ENCODE results near the gene EVI5L. TPM values are rescaled to one million over a fixed set of nuclear protein-coding genes. Genes with fewer than 3 reads are reported as not detected.

Gene EVI5L
- polyA plus RNA-seq, 4 donors = 2.9 to 8.4 (median 5.6) TPM

DNA sequence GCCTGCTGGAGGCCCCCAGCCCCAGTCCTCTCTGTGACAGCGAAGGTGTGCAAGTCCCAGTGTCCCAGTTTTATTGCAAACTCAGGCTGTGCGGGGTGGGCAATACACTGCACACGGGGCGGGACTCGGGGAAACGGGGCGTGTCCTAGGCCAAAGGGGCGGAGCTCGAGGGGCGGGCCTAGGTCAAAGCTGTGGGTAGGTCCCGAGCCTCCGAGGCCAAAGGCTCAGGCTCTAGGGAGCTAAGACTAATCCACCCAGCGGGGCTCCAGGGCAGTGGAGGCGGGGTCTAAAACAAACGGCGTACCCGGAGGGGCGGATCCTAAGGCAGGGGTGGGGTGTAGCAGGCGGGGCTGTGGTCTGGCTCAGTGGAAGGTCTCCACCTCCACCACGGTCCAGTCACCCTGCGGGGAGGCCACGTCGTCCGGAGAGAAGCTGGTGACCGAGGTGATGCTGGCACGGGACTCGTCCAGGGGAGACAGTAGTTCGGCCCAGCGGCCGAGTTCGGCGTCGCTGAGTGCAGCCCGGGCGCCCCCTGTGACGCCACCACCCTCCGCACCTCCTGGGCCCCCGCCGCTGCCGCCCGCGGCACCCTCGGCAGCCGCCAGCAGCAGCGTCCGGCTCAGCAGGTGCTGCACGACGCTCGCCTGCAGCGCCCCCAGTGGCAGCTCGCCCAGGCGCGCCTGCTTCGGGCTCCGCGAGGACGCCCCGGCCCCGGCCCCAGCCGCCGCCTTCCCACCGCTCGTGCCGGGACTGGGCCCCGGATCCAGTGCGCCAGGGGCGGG is 38.8 kb downstream of the EVI5L start:
- peak; percentile 78 to 95 for DNase-seq
- Histone ChIP-seq H3K27me3 (ENCODE audit: control insufficient read depth in 3 of 3, insufficient read depth in 3 of 3, low read length in 3 of 3) (peaks cover 6 to 59% (median 12%) of the 10 kb centered on the region in 3 donors), H3K9me3 (ENCODE audit: control insufficient read depth in 2 of 2, insufficient read depth in 1 of 2, low read depth in 1 of 2, low read length in 1 of 2) (peaks cover 0 to 2% of the 10 kb centered on the region in 2 donors), H3K4me3 (ENCODE audit: low read depth in 1 of 3, low read length in 3 of 3) (peak overlapping the region; percentile 21 to 39 (median 34)), H3K36me3 (ENCODE audit: control insufficient read depth in 3 of 3, insufficient read depth in 2 of 3, low read depth in 1 of 3, low read length in 3 of 3) (peaks cover 0 to 1% (median 0%) of the 10 kb centered on the region in 3 donors), H3K27ac (ENCODE audit: low read depth in 1 of 3, low read length in 2 of 3) (peak overlapping the region in 2 of 3 donors; percentile 84 to 86), H3K4me1 (ENCODE audit: control insufficient read depth in 3 of 3, insufficient read depth in 2 of 3, low read depth in 1 of 3, low read length in 2 of 3) (peaks cover 0 to 17% (median 3%) of the 10 kb centered on the region in 3 donors)
- no peak for FAIRE-seq
- WGBS, 3 donors = 0 to 2% (median 1%) methylated on average over 31 to 67 of the region's 67 CpGs

GRCh38 chr19:7869453-7869909 is 39.5 kb downstream of the EVI5L start:
- Histone ChIP-seq H3K36me3 (ENCODE audit: control insufficient read depth in 3 of 3, insufficient read depth in 2 of 3, low read depth in 1 of 3, low read length in 3 of 3) (no peaks in the 10 kb centered on the region), H3K4me1 (ENCODE audit: control insufficient read depth in 3 of 3, insufficient read depth in 2 of 3, low read depth in 1 of 3, low read length in 2 of 3) (peaks cover 0 to 19% (median 3%) of the 10 kb centered on the region in 3 donors), H3K27ac (ENCODE audit: low read depth in 1 of 3, low read length in 2 of 3) (peak overlapping the region in 2 of 3 donors; percentile 61 to 84), H3K4me3 (ENCODE audit: low read depth in 1 of 3, low read length in 3 of 3) (peak overlapping the region; percentile 21 to 34 (median 29)), H3K9me3 (ENCODE audit: control insufficient read depth in 2 of 2, insufficient read depth in 1 of 2, low read depth in 1 of 2, low read length in 1 of 2) (peaks cover 0 to 2% of the 10 kb centered on the region in 2 donors), H3K27me3 (ENCODE audit: control insufficient read depth in 3 of 3, insufficient read depth in 3 of 3, low read length in 3 of 3) (peaks cover 8 to 56% (median 13%) of the 10 kb centered on the region in 3 donors)
- 4 to 7% (median 4%) methylated on average over 21 to 47 of the region's 47 CpGs for WGBS, 3 donors
- FAIRE-seq = no peak
- DNase-seq = peak; percentile 67 to 87

GRCh38 chr19:7869910-7870511 is 40.0 kb downstream of the EVI5L start:
- H3K27ac ChIP-seq (ENCODE audit: low read depth in 1 of 3, low read length in 2 of 3) = peak overlapping the region in 1 of 3 donors; percentile 84
- DNase-seq (peak in 1 of 2 donors; percentile 46), FAIRE-seq (no peak)
- WGBS, 3 donors = 21 to 28% (median 26%) methylated on average over 12 to 30 of the region's 30 CpGs
- peaks cover 0 to 2% of the 10 kb centered on the region in 2 donors for H3K9me3 ChIP-seq (ENCODE audit: control insufficient read depth in 2 of 2, insufficient read depth in 1 of 2, low read depth in 1 of 2, low read length in 1 of 2)
- peaks cover 7 to 56% (median 17%) of the 10 kb centered on the region in 3 donors for H3K27me3 ChIP-seq (ENCODE audit: control insufficient read depth in 3 of 3, insufficient read depth in 3 of 3, low read length in 3 of 3)
- H3K4me3 ChIP-seq (ENCODE audit: low read depth in 1 of 3, low read length in 3 of 3) = peak overlapping the region in 1 of 3 donors; percentile 34
- H3K36me3 ChIP-seq (ENCODE audit: control insufficient read depth in 3 of 3, insufficient read depth in 2 of 3, low read depth in 1 of 3, low read length in 3 of 3) = no peaks in the 10 kb centered on the region
- H3K4me1 ChIP-seq (ENCODE audit: control insufficient read depth in 3 of 3, insufficient read depth in 2 of 3, low read depth in 1 of 3, low read length in 2 of 3) = peaks cover 0 to 23% (median 3%) of the 10 kb centered on the region in 3 donors

DNA sequence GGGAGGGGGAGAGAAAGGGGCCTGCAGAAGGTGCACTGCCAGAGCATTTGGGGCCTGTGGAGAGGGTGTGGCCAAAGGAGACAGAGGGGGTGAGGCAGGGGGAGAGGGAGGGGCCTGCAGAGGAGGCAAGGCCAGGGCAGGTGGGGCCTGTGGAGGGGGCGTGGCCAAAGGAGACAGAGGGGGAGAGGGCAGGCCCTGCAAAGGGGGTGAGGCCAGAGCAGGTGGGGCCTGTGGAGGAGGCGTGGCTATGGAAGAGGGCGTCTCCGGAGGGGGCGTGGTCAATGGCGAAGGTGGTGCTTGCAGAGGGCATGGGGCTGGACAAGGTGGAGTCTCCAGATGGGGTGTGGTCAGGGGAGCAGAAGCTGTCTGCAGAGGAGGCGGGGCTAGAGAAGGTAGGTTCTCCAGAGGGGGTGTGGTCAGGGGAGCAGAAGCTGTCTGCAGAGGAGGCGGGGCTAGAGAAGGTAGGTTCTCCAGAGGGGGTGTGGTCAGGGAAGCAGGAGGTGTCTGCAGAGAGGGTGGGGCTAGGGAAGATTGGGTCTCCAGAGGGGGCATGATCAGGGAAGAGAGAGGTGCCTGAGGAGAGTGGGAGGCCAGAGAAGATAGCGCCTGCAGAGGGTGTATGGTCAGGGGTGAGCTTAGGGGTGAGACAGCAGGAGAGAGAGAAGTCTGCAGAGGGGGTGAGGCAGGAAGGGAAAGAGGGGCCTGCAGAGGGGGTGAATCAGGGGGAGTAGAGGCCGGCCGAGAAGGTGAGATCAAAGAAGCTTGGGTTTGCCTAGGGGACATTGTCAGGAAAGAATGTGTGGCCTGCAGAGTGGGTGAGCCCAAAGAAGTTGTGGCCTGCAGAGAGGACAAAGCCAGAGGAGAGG is 40.8 kb downstream of the EVI5L start:
- 40 to 60% (median 42%) methylated on average over 11 of the region's 11 CpGs for WGBS, 3 donors
- peak; percentile 33 to 55 for DNase-seq
- peaks cover 0 to 23% (median 3%) of the 10 kb centered on the region in 3 donors for H3K4me1 ChIP-seq (ENCODE audit: control insufficient read depth in 3 of 3, insufficient read depth in 2 of 3, low read depth in 1 of 3, low read length in 2 of 3)

DNA sequence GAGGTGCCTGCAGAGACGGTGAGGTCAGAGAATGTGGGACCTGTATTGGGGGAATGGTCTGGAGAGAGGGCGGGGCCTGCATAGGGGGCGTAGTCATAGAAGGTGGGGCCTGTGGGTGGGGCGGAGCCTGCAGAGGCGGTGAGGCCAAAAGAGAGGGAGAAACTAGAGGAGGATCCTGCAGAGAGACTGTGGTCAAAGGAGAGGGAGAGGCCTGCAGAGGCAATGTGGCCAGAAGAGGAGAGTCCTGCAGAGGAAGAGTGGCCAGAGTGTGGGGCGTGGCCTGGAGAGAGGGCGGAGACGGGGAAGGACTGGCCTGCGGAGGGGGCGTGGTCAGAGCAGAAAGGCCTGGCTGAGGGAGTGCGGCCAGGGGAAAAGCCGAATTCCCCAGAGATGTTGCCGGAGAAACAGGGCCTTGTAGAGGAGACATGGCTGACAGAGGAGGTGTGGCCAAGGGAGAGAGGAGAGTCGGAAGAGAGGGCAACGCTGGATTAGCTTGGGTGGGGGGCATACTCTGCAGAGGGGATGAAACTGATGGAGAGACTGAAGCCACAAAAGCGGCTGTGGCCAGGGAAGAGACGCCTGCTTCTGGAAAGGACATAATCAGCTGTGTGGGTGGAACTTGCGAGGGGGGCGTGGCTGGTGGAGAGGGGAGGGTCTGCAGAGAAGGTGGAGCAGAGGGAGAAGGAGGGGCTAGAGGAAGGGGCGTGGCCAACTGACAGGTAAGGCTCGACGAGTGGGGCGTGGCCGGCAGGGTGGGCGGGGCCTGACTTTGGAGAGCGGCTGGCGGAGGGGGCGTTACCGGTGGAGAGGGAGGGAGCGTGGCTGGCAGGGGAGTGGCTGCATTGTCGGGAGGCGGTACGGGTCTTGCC is 41.7 kb downstream of the EVI5L start:
- 4 to 10% (median 10%) methylated on average over 23 to 33 of the region's 33 CpGs for WGBS, 3 donors
- FAIRE-seq (no peak), DNase-seq (peak; percentile 76 to 84)
- peaks cover 0 to 23% (median 3%) of the 10 kb centered on the region in 3 donors for H3K4me1 ChIP-seq (ENCODE audit: control insufficient read depth in 3 of 3, insufficient read depth in 2 of 3, low read depth in 1 of 3, low read length in 2 of 3)
- no peaks in the 10 kb centered on the region for H3K36me3 ChIP-seq (ENCODE audit: control insufficient read depth in 3 of 3, insufficient read depth in 2 of 3, low read depth in 1 of 3, low read length in 3 of 3)
- peak overlapping the region in 2 of 3 donors; percentile 38 to 48 for H3K27ac ChIP-seq (ENCODE audit: low read depth in 1 of 3, low read length in 2 of 3)
- peak overlapping the region in 1 of 3 donors; percentile 22 for H3K4me3 ChIP-seq (ENCODE audit: low read depth in 1 of 3, low read length in 3 of 3)
- peaks cover 0 to 2% of the 10 kb centered on the region in 2 donors for H3K9me3 ChIP-seq (ENCODE audit: control insufficient read depth in 2 of 2, insufficient read depth in 1 of 2, low read depth in 1 of 2, low read length in 1 of 2)
- peaks cover 7 to 52% (median 12%) of the 10 kb centered on the region in 3 donors for H3K27me3 ChIP-seq (ENCODE audit: control insufficient read depth in 3 of 3, insufficient read depth in 3 of 3, low read length in 3 of 3)

More for the DNA sequence above, 40.8 kb downstream of the EVI5L start:
- H3K4me3 ChIP-seq (ENCODE audit: low read depth in 1 of 3, low read length in 3 of 3) = no peak overlapping the region
- peaks cover 0 to 2% of the 10 kb centered on the region in 2 donors for H3K9me3 ChIP-seq (ENCODE audit: control insufficient read depth in 2 of 2, insufficient read depth in 1 of 2, low read depth in 1 of 2, low read length in 1 of 2)
- no peaks in the 10 kb centered on the region for H3K36me3 ChIP-seq (ENCODE audit: control insufficient read depth in 3 of 3, insufficient read depth in 2 of 3, low read depth in 1 of 3, low read length in 3 of 3)
- peaks cover 7 to 53% (median 12%) of the 10 kb centered on the region in 3 donors for H3K27me3 ChIP-seq (ENCODE audit: control insufficient read depth in 3 of 3, insufficient read depth in 3 of 3, low read length in 3 of 3)
- FAIRE-seq = no peak
- peak overlapping the region in 1 of 3 donors; percentile 48 for H3K27ac ChIP-seq (ENCODE audit: low read depth in 1 of 3, low read length in 2 of 3)

DNA sequence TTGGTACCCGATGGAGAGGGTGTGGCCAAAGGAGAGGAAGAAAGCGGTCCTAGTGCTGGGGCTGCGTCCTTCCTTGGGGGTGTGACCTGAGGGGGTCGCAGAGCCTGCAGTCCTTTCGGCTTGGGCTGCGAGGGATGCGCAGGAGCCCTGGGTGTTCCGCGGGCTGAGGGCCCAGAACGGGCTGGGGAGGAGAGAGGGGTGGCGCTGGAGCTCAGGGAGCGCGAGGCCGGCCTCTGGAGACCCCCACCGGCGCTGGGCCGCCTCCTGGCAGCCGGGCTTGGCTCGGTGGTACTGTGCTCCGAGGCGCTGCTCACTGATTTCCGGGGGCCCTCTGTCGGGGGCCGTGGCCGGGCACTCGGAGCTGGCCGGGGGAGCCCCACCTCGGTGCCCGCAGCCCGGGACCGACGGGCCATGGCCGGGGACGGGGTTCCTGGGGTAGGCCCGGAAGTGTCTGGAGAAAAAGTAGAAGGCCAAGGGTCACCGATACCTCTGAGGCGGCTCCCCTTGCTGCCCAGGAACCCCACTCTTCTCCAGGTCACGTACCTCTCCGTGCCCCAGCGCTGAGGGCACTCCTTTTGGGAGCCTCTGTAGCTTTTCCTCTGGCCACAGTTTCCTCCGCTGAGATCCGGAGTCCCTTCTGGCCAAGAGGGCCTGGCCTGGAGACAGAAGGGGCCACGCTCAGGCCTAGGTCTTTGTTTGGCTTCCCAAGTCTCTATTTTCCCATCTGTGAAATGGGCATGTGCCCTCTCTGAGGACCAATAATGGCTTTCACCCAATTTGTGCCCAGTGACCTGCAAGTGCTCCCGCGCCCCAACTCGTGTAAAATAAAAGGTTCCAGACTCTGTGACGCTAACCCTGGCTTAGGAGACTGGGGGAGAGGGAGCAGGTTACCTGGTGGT is 42.5 kb downstream of the EVI5L start:
- no peak for DNase-seq
- H3K9me3 ChIP-seq (ENCODE audit: control insufficient read depth in 2 of 2, insufficient read depth in 1 of 2, low read depth in 1 of 2, low read length in 1 of 2) = peaks cover 0 to 2% of the 10 kb centered on the region in 2 donors
- no peak overlapping the region for H3K27ac ChIP-seq (ENCODE audit: low read depth in 1 of 3, low read length in 2 of 3)
- peaks cover 0 to 23% (median 3%) of the 10 kb centered on the region in 3 donors for H3K4me1 ChIP-seq (ENCODE audit: control insufficient read depth in 3 of 3, insufficient read depth in 2 of 3, low read depth in 1 of 3, low read length in 2 of 3)
- H3K27me3 ChIP-seq (ENCODE audit: control insufficient read depth in 3 of 3, insufficient read depth in 3 of 3, low read length in 3 of 3) = peaks cover 7 to 43% (median 12%) of the 10 kb centered on the region in 3 donors
- no peaks in the 10 kb centered on the region for H3K36me3 ChIP-seq (ENCODE audit: control insufficient read depth in 3 of 3, insufficient read depth in 2 of 3, low read depth in 1 of 3, low read length in 3 of 3)
- FAIRE-seq = no peak
- H3K4me3 ChIP-seq (ENCODE audit: low read depth in 1 of 3, low read length in 3 of 3) = no peak overlapping the region
- WGBS, 3 donors = 49 to 67% (median 55%) methylated on average over 39 to 47 of the region's 47 CpGs
